T-helper 2 cell treated with Interferon-gamma antibody and Interleukin-4, amounts not matched to agents 5 μg/mL and 100 μg/mL, for 36 hours (primary cell): Measurements from ENCODE around the gene SCP2.
"Not testable (repeated sequence)": the region's sequence is repeated elsewhere in the genome, so short reads cannot be mapped to it uniquely, and the experiment has no call there.

Experiments
- DNase-seq: peaks from one replicate; pipeline ENCODE4 v3.0.0; 2021; ENCODE audit warnings: low spot score
- H3K27ac Mint-ChIP-seq: one replicate; pipeline ENCODE4 v1.8.0; 2021; ENCODE audit warnings: mild to moderate bottlenecking, mixed read lengths
- H3K27me3 Mint-ChIP-seq: one replicate; pipeline ENCODE4 v1.8.0; 2021; ENCODE audit warnings: low read depth, mixed read lengths
- H3K36me3 Mint-ChIP-seq: one replicate; pipeline ENCODE4 v1.8.0; 2021; ENCODE audit warnings: low read depth, mixed read lengths
- H3K4me1 Mint-ChIP-seq: one replicate; pipeline ENCODE4 v1.8.0; 2021; ENCODE audit warnings: low read depth, mixed read lengths
- H3K4me3 Mint-ChIP-seq: one replicate; pipeline ENCODE4 v1.8.0; 2022; ENCODE audit warnings: mild to moderate bottlenecking, moderate library complexity, mixed read lengths
- H3K9me3 Mint-ChIP-seq: one replicate; pipeline ENCODE4 v1.8.0; 2021; ENCODE audit warnings: mixed read lengths

The SCP2 gene

DNA sequence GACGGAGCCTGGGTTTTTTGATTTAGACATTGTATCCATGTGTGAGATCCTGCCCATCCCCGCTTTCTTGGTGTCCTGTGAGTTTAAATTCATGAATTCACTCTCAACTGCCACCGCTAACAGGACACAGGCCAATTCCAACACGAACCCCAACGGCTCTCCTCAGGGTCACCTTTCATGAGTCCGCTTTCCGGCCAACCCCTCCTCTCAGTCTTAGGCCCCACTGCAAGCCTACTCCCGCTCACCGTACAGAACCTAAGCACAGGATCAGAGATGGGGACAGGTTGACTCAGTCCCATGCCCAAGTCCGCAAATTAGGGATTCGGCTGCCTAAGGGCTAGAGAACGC, 238 bp upstream of the SCP2 start:
- Mint-ChIP-seq H3K4me3 (peak overlapping the region; percentile 90), H3K27ac (no peak overlapping the region), H3K27me3 (peaks cover 2% of the 10 kb centered on the region), H3K9me3 (no peaks in the 10 kb centered on the region), H3K4me1 (peaks cover 16% of the 10 kb centered on the region), H3K36me3 (peaks cover 6% of the 10 kb centered on the region)
- DNase-seq: no peak

DNA sequence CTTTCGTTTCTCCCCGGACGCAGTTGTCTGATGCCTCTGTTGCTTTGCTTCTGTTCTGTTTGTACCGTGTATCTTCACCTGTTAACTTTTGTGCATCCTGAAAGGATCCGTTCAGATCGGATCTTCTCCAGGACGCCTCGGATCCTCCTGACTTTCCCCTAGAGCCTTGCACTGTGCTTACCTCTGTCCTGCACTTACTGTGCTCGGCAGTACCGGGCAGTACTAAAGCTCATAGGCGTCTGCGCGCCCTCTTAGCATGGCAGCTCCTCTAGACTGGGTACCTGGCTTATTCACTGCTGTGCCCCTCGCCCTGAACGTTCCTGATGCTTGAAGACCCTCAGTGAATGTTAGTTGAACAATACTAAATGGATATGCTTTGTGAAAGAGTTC, 934 bp downstream of the SCP2 start:
- H3K27me3 Mint-ChIP-seq: peaks cover 2% of the 10 kb centered on the region
- no peak for DNase-seq
- H3K4me1 Mint-ChIP-seq: peaks cover 16% of the 10 kb centered on the region
- peaks cover 6% of the 10 kb centered on the region for H3K36me3 Mint-ChIP-seq
- peak overlapping the region; percentile 42 for H3K27ac Mint-ChIP-seq
- H3K4me3 Mint-ChIP-seq: peak overlapping the region; percentile 90
- H3K9me3 Mint-ChIP-seq: no peaks in the 10 kb centered on the region

DNA sequence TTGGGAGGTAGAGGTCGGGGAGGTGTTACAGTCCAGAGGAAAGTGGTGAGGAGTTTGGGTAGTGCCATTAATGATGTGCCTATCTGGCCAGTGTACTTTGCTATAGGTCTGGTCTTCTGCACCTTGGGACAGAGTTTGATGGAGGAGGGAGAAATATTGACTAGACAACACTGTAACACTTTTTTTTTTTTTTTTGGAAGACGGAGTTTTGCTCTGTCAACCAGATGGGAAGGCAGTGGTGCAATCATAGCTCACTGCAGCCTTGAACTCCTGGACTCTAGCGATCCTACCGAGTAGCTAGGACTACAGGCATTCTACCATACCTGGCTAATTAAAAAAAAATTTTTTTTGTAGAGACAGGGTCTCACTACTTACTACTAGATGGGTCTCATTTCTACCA, 1.9 kb downstream of the SCP2 start:
- Mint-ChIP-seq H3K27me3 (peaks cover 2% of the 10 kb centered on the region), H3K9me3 (no peaks in the 10 kb centered on the region), H3K4me3 (no peak overlapping the region), H3K27ac (no peak overlapping the region), H3K36me3 (peaks cover 6% of the 10 kb centered on the region), H3K4me1 (peaks cover 16% of the 10 kb centered on the region)
- DNase-seq: no peak

DNA sequence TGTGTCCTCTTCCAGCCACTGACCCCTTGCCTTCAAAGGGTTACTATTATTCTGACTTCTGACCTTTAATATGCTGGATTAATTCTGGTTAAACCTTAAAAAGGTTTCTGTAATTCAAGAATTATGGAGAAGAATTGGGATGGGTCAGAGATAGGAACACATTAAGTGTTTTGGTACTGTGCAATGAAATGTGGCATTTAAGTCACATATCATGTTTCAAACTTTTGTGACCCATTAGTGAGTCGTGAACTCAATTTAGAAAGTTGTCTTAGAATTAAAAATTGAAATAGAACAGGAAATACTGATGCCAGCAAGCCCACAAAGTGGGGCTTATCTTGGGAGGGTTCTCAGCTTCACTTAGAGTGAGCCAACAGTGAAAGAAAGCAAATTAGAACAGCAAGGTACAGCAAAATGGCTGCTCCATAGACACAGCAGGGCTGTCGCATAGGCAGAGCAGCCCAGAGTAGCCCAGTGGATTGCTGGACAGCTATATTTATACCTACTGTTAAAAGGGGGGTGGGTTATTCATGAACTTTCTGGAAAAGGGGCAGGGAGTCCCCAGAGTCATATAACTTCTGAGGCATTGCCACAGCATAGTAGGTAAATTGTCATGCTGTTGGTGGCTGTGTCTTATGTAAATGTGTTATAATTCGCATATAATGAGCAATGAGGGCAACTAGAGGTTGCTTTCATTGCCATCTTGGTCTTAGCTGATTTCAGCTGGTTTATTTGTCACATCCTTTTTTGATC, 10.5 kb downstream of the SCP2 start:
- H3K9me3 Mint-ChIP-seq: no peaks in the 10 kb centered on the region
- no peak for DNase-seq
- peaks cover 2% of the 10 kb centered on the region for H3K4me1 Mint-ChIP-seq
- no peaks in the 10 kb centered on the region for H3K36me3 Mint-ChIP-seq
- H3K27ac Mint-ChIP-seq: no peak overlapping the region
- H3K4me3 Mint-ChIP-seq: no peak overlapping the region
- H3K27me3 Mint-ChIP-seq: no peaks in the 10 kb centered on the region

DNA sequence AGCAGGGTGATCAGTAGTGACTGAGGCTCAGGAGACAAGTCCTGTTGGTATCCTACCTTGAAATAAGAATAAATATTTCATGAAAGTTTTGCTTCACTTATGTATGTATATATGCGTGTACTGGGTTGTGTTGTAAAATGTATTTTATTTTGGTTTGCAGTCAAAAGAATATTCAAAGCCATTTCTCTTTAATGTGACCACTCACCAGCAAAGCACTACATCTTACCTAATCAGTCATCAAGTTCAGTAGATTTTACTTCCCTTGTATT, 11.0 kb downstream of the SCP2 start:
- Mint-ChIP-seq H3K9me3 (no peaks in the 10 kb centered on the region), H3K36me3 (no peaks in the 10 kb centered on the region), H3K4me1 (peaks cover 2% of the 10 kb centered on the region), H3K27me3 (no peaks in the 10 kb centered on the region), H3K4me3 (no peak overlapping the region), H3K27ac (no peak overlapping the region)
- no peak for DNase-seq

DNA sequence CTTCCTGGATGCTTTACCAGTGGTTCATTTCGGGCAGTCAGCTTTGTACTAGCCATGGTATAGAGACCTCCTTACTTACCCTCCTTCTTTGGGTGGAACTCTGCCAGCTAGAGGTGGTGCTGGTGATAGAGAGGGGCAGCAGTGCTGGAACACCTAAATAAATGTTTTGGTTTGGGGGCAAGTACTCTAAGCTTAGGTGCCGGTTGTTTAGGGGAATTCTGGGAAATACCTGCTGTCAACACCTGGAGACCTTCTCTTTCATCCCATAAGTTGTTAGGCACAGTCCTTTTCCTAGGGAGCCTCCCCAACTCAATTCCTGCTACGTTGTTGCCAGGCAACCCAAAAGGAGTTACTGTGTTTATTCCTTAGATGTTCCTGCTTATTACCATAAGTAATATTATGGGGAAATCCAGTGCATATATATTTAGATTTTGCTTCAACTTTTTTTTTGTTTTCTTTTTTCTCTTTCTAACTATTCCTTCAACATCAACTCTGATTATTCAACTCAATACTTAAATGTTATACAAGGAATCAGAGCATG, 16.9 kb downstream of the SCP2 start:
- Mint-ChIP-seq H3K4me3 (no peak overlapping the region), H3K9me3 (no peaks in the 10 kb centered on the region), H3K27me3 (no peaks in the 10 kb centered on the region), H3K4me1 (no peaks in the 10 kb centered on the region), H3K27ac (no peak overlapping the region), H3K36me3 (no peaks in the 10 kb centered on the region)
- no peak for DNase-seq

DNA sequence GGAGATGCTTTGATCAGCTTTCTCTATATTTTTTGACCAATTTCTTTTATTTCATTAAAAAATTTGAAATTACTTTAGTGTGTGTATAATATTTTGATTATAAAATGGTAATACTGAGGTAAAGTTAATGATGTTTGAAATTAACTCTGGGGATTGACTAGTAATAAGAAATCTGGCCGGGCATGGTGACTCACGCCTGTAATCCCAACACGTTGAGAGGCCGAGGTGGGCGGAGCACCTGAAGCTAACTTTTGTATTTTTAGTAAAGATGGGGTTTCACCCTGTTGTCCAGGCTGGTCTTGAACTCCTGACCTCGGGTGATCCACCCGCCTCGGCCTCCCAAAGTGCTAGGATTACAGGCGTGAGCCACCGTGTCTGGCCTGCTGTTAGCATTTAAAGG, 17.5 kb downstream of the SCP2 start:
- Mint-ChIP-seq H3K9me3 (no peaks in the 10 kb centered on the region), H3K36me3 (peaks cover 4% of the 10 kb centered on the region), H3K4me1 (no peaks in the 10 kb centered on the region), H3K4me3 (no peak overlapping the region), H3K27ac (no peak overlapping the region), H3K27me3 (no peaks in the 10 kb centered on the region)
- DNase-seq: no peak

DNA sequence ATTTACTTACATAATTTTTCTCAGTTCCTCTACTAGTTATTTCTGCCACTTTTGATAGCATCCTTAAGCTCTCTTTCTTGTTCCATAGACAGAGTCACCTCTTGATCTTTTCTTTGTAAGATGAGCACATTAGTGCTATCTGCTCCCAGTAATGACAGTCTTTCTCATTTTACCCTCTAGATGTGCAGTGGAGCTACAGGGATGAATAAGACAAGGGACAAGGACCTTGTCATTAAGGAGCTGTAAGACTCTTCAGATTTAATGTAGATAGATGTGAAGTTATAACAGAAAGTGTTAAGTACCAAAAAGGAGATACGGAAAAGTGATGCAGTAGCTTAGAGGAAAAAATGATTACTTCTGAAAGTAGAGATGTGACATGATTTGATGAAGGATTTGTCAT, 20.4 kb downstream of the SCP2 start:
- Mint-ChIP-seq H3K4me1 (no peaks in the 10 kb centered on the region), H3K4me3 (no peak overlapping the region), H3K27ac (no peak overlapping the region), H3K36me3 (peaks cover 14% of the 10 kb centered on the region), H3K27me3 (no peaks in the 10 kb centered on the region), H3K9me3 (no peaks in the 10 kb centered on the region)
- DNase-seq: no peak

DNA sequence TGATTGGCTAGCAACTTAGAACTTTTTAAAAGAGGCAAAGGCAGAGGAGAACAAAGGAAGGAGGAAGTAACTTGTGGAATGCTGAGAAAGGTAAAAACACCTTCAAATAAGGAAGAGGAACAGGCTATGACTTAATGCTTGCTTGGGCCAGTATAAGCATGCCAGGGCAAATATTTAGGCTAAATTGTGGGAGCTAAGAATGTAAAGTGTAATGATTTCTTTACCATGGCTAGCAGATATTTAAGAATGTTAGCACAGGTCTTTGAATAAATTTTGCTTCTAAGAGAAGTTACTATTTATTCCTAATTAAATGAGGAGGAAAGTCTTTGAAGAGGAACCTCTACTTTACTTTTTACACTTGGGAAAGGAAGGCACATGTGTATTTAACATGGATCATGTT, 22.5 kb downstream of the SCP2 start:
- DNase-seq, H3K27me3 Mint-ChIP-seq, H3K4me3 Mint-ChIP-seq, H3K4me1 Mint-ChIP-seq, H3K27ac Mint-ChIP-seq, H3K9me3 Mint-ChIP-seq: not testable (repeated sequence)
- peaks cover 14% of the 10 kb centered on the region for H3K36me3 Mint-ChIP-seq

DNA sequence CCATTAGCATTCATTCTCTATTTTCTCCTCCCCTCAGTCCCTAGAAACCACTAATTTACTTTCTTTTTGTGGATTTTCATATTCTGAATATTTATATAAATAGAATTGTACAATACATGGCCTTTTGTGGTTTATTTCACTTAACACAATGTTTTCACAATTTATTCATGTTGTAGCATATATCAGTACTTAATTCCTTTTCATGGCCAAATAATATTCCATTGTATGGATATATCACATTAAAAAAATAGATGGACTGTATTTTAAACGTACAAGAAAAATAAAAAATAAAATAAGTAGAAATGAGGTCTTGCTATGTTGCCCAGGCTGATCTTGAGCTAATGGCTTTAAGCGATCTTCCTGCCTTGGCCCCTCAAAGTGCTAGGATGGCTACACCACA, 25.0 kb downstream of the SCP2 start:
- peaks cover 14% of the 10 kb centered on the region for H3K36me3 Mint-ChIP-seq
- H3K4me1 Mint-ChIP-seq: no peaks in the 10 kb centered on the region
- H3K9me3 Mint-ChIP-seq: no peaks in the 10 kb centered on the region
- no peak for DNase-seq
- no peak overlapping the region for H3K27ac Mint-ChIP-seq
- no peaks in the 10 kb centered on the region for H3K27me3 Mint-ChIP-seq
- no peak overlapping the region for H3K4me3 Mint-ChIP-seq

DNA sequence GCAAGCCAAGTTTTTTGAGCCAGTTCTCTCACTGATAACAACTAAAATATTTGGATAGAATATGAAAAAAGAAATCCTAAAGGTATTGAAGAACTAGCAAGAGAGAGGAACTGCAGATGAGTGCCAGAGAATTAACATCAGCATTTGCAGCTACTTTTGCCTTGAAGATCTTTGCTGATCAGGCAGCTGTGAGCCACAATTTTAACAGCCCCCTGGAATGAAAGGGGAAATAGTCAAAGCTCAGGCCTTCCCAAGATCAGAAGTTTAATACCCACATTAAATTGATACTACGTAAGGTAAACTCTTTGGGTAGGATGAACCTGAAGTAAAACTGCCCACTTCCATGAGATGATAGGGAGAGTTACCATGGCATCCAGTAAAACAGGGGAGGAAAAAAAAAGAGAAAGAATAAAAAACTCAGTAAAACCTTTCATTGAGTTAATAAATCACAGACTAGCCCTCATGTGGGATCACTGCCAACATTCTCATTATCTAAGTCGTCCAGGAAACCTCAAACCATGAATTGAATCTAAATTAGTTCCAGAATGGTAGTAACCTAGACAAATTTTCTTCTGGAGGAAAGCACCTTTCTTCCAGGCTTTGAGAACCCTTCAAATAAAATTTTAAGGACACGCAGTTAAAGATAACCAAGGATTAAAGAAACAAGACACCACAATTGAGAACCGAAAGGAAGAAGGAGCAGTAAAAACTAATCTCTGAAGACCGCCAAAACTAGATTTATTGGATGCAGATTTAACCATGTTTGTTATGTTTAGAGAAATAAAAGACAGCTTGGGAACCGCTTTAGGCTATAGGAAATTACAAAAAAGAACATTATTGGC, 28.3 kb downstream of the SCP2 start:
- no peak overlapping the region for H3K4me3 Mint-ChIP-seq

DNA sequence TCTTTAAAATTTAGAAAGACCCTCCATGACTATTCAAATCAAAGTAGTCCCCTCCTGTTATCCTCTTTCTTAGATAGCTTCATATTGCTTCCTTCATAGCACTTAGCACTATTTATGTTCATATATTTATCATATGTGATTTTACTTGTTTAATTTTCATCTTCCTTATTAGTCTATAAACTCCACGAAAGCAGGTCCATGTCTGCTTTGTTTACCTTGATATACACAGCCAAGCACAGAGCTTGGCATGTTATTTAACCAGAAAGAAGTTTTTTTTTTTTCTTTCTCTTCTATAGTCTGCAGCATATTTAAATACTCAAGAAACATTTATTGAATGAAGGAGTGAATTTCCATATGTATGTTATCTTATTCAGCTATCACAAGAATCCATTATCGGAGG, 36.0 kb downstream of the SCP2 start:
- Mint-ChIP-seq H3K27ac (no peak overlapping the region), H3K27me3 (no peaks in the 10 kb centered on the region), H3K9me3 (no peaks in the 10 kb centered on the region), H3K4me1 (no peaks in the 10 kb centered on the region), H3K4me3 (no peak overlapping the region), H3K36me3 (peaks cover 17% of the 10 kb centered on the region)
- no peak for DNase-seq

More for the DNA sequence above, 28.3 kb downstream of the SCP2 start:
- Mint-ChIP-seq H3K27ac (no peak overlapping the region), H3K4me1 (no peaks in the 10 kb centered on the region), H3K27me3 (no peaks in the 10 kb centered on the region), H3K9me3 (no peaks in the 10 kb centered on the region), H3K36me3 (peaks cover 10% of the 10 kb centered on the region)
- DNase-seq: no peak

DNA sequence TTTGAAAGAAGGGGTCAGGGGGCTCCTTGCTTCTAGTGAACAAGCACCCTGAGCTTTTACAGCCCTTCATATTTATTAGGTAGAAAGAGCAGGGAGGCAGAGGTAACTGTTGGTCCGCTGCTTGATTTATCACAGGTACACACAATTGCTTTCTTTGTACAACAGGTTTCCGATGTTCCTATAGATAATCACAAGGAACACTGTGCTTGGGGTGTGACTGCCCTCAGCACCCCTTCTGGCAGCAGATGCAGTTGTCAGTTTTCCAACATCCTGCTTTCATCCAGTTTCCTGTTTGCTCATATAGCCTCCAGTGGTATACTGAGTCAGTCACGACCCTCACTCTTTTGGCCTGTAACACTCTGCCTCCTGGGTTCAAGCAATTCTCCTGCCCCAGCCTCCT, 40.6 kb downstream of the SCP2 start:
- H3K36me3 Mint-ChIP-seq: peaks cover 1% of the 10 kb centered on the region
- no peaks in the 10 kb centered on the region for H3K27me3 Mint-ChIP-seq
- no peaks in the 10 kb centered on the region for H3K9me3 Mint-ChIP-seq
- H3K4me3 Mint-ChIP-seq: no peak overlapping the region
- DNase-seq: no peak
- no peaks in the 10 kb centered on the region for H3K4me1 Mint-ChIP-seq
- H3K27ac Mint-ChIP-seq: no peak overlapping the region

DNA sequence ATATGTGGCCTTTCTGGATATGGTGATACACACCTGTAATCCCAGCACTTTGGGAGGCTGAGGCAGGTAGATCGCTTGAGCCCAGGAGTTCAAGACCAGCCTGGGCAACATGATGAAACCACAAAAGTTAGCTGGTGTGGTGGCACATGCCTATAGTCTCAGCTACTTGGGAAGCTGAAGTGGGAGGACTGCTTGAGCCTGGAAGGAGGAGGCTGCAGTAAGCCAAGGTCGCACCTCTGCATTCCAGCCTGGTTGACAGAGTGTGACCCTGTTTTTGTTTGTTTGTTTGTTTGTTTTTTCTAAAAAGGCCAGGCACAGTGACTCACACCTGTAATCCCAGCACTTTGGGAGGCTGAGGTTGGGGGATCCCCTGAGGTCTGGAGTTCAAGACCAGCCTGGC, 42.2 kb downstream of the SCP2 start:
- H3K4me3 Mint-ChIP-seq, DNase-seq, H3K9me3 Mint-ChIP-seq, H3K27ac Mint-ChIP-seq, H3K27me3 Mint-ChIP-seq, H3K36me3 Mint-ChIP-seq, H3K4me1 Mint-ChIP-seq: not testable (repeated sequence)
